ENCODE results near the gene KNDC1.
"Not testable (repeated sequence)": the region's sequence is repeated elsewhere in the genome, so short reads cannot be mapped to it uniquely, and the experiment has no call there.

KNDC1 gene

GRCh38 chr10:133125901-133126300 lies 34.1 kb upstream of the KNDC1 start:
- DNase-seq, result no peak

GRCh38 chr10:133126431-133127290 lies 33.4 kb upstream of the KNDC1 start:
- no peak for DNase-seq

GRCh38 chr10:133127291-133128125 lies 32.5 kb upstream of the KNDC1 start:
- DNase-seq, result no peak

- no peak for DNase-seq
These were observed 31.6 kb upstream of the KNDC1 start for GRCh38 chr10:133128126-133129070.

GRCh38 chr10:133129071-133129858 lies 30.8 kb upstream of the KNDC1 start:
- no peak for DNase-seq

- DNase-seq, result no peak
These were observed 30.0 kb upstream of the KNDC1 start for GRCh38 chr10:133129859-133130495.

GRCh38 chr10:133130602-133131001 lies 29.4 kb upstream of the KNDC1 start:
- DNase-seq, result no peak

GRCh38 chr10:133131053-133131452 lies 29.0 kb upstream of the KNDC1 start:
- DNase-seq, result no peak

- no peak for DNase-seq
These were observed 28.1 kb upstream of the KNDC1 start for GRCh38 chr10:133131734-133132472.

GRCh38 chr10:133132473-133133291 lies 27.3 kb upstream of the KNDC1 start:
- peak; percentile 6 for DNase-seq

- DNase-seq, result no peak
These were observed 26.4 kb upstream of the KNDC1 start for GRCh38 chr10:133133471-133134231.

- no peak for DNase-seq
These were observed 25.5 kb upstream of the KNDC1 start for GRCh38 chr10:133134411-133135115.

GRCh38 chr10:133135116-133135465 lies 24.9 kb upstream of the KNDC1 start:
- no peak for DNase-seq

GRCh38 chr10:133137486-133138145 lies 22.4 kb upstream of the KNDC1 start:
- not testable (repeated sequence) for DNase-seq

GRCh38 chr10:133139551-133140065 lies 20.4 kb upstream of the KNDC1 start:
- DNase-seq, result peak; percentile 31

GRCh38 chr10:133140417-133141143 lies 19.4 kb upstream of the KNDC1 start:
- DNase-seq, result no peak

Data from NCI-H82 (cell line).